ENCODE measurements around the gene E2F2. TPM values are rescaled to one million over a fixed set of nuclear protein-coding genes. Genes with fewer than 3 reads are reported as not detected.

The E2F2 gene
- total RNA-seq, 4 donors from 2014 or later = under 0.01 to 0.85 (median 0.26) TPM

DNA sequence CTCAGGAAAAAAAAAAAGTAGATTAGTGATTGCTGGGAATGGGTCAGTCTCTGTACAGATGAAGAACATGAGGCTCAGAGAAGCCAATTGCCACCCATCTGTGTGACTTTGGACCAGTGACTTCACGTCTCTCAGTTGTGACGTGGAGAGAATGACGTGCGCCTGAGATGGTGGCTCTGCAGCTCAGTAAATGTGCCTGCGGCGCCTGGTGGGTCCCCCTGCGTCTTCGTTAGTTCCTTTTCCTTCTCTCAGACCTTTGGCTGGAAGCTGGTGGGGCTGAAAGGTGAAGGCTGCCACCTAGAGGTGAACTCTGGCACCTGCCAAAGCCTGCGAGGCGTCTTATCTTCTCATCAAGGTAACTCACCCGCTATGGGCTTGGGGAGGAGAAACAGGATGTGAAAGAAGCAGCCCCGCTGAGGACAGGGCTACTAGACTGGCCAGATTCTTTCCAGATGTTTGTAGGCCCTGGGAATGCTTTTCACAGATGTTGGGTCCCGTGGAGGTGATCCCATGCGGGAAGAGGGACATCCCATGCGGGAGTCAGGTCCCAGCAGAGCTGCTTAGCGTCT, 8.7 kb upstream of the E2F2 start:
- TF ChIP-seq, protein P1, sequence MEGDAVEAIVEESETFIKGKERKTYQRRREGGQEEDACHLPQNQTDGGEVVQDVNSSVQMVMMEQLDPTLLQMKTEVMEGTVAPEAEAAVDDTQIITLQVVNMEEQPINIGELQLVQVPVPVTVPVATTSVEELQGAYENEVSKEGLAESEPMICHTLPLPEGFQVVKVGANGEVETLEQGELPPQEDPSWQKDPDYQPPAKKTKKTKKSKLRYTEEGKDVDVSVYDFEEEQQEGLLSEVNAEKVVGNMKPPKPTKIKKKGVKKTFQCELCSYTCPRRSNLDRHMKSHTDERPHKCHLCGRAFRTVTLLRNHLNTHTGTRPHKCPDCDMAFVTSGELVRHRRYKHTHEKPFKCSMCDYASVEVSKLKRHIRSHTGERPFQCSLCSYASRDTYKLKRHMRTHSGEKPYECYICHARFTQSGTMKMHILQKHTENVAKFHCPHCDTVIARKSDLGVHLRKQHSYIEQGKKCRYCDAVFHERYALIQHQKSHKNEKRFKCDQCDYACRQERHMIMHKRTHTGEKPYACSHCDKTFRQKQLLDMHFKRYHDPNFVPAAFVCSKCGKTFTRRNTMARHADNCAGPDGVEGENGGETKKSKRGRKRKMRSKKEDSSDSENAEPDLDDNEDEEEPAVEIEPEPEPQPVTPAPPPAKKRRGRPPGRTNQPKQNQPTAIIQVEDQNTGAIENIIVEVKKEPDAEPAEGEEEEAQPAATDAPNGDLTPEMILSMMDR (IDR thresholded peaks at IDR 0.05; ENCODE audit: low read depth) = no peak

DNA sequence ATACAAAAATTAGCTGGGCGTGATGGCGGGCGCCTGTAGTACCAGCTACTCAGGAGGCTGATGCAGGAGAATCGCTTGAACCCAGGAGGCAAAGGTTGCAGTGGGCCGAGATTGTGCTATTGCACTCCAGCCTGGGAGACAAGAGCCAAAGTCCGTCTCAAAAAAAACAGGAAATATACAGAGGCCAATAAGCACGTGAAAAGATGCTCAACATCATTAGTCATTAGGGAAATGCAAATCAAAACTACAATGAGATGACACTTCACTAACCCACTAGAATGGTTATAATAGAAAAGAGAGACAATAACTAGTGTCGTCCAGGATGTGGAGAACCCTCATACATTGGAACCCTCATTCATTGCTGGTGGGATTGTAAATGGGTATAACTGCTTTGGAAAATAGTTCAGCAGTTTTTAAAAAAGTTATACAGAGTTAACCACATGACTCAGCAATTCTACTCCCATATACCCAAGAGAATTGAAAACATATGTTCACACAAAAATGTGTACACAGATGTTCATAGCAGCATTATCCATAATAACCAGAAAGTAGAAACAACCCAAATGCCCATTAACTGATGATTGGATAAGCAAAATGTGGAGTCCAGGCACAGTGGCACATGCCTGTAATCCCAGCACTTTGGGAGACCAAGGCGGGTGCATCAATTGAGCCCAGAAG, 6.4 kb upstream of the E2F2 start:
- TF ChIP-seq, protein P1 (IDR thresholded peaks at IDR 0.05; ENCODE audit: low read depth) = no peak

DNA sequence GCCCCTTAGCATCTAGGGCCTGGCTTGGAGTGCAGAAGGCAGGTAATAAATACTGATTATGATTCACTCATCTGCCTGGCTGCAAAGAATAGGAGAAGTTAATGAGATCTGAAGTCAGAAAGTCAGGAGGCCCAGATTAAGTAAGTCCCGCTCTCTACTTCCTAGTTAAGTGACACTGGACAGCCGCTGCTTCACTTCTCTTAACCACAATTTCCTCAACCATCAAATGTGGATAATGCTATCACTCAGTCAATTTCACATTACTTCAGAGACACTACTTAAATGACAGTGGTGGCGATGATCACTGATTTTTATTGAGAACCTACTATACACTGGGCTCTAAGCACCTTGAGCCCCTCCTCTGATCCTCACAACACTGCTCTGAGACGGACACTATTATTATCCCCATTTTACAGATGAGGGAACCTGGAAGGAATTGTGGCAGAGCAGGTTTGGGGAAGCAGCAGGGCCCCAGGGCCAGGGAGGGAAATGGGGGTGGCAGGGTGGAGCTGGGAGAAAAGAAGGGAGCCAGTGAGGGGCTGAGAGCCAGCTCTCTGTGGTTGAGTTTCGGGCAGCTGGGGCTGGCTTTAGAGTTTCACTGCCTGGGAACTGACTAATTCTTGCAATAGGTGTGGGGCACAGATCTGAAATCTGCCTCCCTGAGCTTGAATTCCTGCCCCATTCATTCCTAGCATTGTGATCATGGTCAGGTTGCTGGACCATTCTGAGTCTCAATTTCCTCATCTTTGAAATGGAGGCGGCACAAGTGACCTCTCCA, 2.4 kb upstream of the E2F2 start:
- TF ChIP-seq, protein P1 (IDR thresholded peaks at IDR 0.05; ENCODE audit: low read depth) = no peak

DNA sequence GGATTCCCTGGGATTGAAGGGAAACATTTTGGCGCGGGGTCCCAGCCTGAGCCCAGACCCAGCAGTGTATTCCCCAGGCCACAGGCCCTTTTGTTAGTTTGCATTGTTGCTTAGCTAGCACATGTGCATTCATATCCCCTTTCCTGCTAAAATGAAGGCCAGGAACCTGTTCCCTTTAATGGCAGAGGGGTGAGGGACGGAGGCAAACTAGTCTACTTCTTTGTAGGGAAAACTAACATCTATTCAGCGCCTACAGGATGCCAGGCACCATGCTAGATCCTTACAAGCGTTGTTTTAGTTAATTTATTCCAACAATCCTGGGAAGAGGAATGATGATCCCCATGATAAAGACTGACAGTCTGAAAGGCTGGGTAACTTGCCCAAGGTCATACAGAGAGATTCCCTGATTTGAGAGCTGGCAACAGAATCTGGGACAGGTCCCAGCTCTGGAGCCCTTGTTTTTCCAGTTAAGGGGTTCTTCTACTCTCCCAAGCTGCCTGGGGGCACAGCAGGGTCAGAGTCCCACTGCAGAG, 595 bp upstream of the E2F2 start:
- TF ChIP-seq, protein P1 (IDR thresholded peaks at IDR 0.05; ENCODE audit: low read depth) = no peak

DNA sequence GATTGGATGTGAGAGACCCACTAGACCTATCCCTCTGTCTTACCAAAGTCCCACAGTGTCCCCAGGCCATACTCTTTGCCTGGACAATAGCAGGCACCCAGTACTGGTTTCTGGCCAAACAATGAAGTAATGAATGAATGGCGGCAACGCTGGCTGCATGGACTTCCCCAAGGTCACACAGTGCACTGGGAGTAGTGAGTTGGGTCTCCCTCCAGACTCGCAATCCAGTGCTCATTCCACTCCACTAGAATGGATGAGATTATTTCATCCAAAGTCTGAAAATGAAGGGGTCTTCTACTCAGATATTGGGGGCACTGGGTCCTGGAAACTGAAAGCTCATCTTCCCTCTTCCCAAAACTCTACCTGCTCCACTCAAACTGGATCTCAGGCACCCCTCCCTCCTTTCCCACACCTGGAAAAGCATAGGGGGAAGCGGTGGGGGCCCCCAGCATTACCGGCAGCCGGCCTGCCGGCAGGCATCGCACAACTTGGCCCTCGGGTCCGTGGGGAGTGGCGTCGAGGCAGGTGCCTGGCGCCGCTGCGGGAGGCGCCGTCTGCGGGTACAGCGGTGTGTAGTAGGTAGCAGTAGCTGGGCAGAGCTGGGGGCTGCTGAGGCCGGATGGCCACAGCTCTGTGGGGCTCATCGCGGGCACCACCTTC, 816 bp downstream of the E2F2 start:
- TF ChIP-seq, protein P1 (IDR thresholded peaks at IDR 0.05; ENCODE audit: low read depth) = no peak

DNA sequence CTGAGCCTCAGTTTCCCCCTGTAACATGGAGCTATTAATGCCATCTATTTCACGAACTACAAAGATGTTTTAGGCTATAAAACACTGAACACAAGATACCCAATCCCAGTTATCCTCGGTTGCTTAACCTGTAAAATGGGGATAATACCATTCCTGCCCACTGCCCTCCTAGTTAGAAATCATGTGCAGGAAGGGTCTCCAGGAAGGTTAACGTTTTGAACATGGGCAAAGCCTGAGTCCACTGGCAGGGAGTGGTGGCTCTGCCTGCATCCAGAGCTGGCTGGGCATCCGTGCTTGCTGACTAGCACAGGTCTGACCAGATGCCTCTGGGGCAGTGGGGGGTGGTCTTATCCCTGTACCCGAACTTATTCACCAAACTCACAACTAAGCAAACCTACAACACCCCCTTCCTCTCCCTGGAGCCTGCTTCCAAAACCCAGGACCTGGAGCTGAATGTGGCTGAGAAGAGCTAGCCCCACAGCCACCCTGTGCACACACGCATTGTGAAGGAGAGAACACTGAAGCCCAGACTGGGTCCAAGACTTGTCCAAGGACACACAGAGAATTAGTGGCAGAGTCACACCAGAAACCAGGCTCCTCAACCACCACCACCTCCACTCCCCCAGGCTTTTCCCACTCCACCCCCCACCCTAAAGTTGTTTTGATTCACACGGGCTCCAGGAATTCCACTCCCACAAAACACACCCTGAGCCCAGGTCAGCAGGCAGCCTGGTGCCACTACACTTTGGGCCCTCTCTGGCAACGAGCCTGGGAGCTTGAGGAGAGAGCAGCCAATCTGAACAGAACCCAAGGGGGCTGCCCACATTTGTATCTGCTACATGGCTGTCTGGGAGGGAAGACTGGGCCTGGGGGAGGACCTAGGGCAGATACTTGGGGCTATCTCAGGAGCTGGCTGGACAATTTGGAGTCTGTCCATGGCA, 1.6 kb downstream of the E2F2 start:
- TF ChIP-seq, protein P1 (IDR thresholded peaks at IDR 0.05; ENCODE audit: low read depth) = no peak
